Thyroid gland (tissue), 4 donors: Measurements from ENCODE around the gene SLAMF6.

Source experiments
- POLR2A ChIP-seq, 2 donors: fragments of 450-650 bp; IDR thresholded peaks; one replicate each; pipeline ENCODE4 v1.6.1; 2017; ENCODE audit warnings: antibody characterized with exemption in 2 of 2, mild to moderate bottlenecking in 2 of 2, moderate library complexity in 1 of 2
- TF ChIP-seq, protein P1 (sequence below), 6 experiments: fragments of 200-600 bp in 3 of 6; fragments of 450-650 bp in 3 of 6; sonication (generic) in 3 of 6; IDR thresholded peaks; one replicate each; pipeline ENCODE4 v1.5.1; 2016 to 2019; ENCODE audit warnings: antibody characterized with exemption in 6 of 6, mild to moderate bottlenecking in 2 of 6, inconsistent platforms in 1 of 6, moderate library complexity in 1 of 6

- TF ChIP-seq, protein P1, sequence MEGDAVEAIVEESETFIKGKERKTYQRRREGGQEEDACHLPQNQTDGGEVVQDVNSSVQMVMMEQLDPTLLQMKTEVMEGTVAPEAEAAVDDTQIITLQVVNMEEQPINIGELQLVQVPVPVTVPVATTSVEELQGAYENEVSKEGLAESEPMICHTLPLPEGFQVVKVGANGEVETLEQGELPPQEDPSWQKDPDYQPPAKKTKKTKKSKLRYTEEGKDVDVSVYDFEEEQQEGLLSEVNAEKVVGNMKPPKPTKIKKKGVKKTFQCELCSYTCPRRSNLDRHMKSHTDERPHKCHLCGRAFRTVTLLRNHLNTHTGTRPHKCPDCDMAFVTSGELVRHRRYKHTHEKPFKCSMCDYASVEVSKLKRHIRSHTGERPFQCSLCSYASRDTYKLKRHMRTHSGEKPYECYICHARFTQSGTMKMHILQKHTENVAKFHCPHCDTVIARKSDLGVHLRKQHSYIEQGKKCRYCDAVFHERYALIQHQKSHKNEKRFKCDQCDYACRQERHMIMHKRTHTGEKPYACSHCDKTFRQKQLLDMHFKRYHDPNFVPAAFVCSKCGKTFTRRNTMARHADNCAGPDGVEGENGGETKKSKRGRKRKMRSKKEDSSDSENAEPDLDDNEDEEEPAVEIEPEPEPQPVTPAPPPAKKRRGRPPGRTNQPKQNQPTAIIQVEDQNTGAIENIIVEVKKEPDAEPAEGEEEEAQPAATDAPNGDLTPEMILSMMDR (IDR thresholded peaks at IDR 0.05), result no peak
- no peak for TF ChIP-seq POLR2A (IDR thresholded peaks at IDR 0.05)
These were observed 69.6 kb downstream of the SLAMF6 start for GRCh38 chr1:160453443-160453842.
